Stimulated activated CD8-positive, alpha-beta memory T cell treated with anti-CD3 and anti-CD28 coated beads, Interleukin-12 subunit alpha, Interleukin-12 subunit beta, amount 100 ng/mL, for 4 hours (primary cell): Measurements from ENCODE around the gene SOCS7.

Experiments used
- DNase-seq: peaks from one replicate; pipeline ENCODE4 v3.0.0-alpha.2; 2020; ENCODE audit warnings: low read depth

The SOCS7 gene

DNA sequence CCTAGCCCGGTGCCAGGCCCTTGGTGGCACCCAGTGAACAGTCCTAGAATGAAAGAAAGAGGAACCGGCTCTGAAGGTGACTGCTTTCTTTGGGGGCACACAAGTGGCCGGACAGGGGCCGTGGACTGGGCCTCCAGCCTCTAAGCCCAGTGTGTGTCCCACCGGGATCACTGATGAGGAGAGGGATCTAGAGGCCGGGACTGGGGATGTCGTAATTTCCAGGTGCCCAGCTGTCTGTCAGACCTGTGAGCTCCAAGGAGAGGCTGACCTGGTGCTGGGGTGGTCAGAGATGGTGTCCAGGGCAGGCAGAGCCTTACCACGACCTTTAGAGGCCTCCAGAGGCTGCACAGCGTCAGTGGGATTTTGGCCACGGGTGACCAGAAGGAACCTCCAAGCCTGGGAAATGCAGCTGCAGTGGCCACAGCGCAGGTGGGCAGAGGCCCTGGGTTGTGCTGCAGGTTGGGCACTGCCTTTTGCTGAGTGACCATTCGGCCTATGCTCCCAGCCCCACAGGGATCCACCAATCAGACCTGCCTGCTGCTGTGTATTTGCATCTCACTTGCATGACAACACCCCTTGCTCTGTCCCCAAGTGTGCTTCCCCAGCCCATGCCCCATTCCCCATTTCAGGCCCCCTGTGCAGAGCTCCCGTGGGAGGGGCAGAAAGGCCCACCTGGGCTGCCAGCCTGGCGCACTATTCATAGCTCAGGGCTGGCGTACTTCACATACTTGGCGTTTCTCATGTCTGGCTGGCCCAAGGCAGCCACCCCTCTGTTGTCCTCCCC, 89.2 kb downstream of the SOCS7 start:
- DNase-seq: no peak

DNA sequence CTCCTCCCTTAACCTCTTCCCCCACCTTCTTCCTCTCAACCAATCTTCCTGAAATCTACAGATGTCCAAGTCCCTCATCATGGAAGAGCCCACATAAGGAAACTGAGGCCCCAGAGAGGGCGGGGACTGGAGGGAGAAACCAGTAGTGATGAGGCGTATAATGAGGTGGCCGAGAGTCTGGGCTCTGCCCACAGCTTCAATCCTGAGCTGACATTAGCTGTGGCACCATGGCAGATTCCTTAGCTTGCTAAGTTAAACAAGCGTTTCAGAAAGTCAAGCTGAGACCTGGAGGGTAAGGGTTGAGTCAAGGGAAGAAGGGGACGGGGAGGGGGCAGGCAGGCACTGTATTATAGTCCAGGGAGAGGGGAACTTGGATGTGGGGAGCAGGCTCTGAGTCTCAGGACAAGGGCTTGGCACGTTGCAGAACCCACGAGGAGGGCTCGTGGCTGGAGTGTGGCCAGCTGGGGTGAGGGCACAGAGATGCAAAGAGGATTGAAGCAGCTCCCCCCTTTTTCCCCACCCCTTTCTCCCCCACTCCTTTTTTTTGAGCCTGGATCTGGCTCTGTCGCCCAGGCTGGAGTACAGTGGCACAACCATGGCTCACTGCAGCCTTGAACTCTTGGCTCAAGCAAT, 89.9 kb downstream of the SOCS7 start:
- no peak for DNase-seq

DNA sequence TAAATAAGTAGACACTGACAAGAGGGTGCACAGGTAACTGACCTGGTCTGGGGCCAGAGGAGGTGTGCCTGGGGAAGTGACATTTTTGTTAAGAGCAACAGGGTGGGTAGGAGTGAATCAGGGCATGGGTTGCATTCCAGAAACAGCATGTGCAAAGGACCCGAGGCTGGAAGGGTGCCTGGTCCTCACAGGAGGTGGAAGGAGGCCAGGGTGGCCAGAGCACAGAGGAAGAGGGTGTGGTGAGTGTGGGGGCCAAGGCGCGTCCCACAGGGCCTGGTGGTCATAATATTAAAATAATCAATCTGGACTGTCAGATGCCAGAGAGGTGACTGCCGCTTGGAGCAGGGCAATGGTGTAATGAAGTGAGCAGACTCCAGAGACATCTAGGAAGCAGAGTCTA, 90.9 kb downstream of the SOCS7 start:
- DNase-seq: no peak

DNA sequence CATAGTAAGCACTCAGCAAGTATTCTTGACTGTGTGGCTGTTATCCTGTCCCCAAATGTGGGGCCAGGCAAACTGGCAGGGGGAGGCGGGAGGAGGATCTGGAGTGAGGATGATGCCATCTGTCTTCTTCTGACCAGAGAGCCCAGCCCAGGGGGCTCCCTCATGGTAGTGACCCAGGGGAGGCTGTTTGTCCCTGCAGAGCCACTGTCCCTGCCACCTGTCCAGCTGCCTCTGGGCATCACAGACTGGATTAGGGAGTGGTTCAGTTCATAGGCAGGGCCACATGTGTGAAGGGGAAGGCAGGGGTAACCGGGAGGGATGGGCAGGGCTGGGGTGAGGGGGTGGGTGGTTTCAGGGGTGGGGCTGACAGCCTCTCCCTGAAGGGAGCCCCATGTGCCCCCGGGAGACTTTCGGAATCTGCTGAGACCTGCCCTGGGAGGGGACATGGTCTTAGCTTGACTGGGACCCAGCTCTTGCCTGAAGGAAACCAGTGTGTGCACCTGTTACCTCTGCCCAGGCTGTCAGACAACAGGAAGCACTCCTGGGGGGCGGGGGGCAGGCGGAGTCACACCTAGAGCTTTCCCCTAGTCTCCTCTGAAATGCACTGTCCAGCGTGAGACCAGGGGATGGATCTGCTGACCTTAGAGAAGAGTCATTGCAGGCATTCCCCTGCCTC, 91.8 kb downstream of the SOCS7 start:
- DNase-seq: no peak

DNA sequence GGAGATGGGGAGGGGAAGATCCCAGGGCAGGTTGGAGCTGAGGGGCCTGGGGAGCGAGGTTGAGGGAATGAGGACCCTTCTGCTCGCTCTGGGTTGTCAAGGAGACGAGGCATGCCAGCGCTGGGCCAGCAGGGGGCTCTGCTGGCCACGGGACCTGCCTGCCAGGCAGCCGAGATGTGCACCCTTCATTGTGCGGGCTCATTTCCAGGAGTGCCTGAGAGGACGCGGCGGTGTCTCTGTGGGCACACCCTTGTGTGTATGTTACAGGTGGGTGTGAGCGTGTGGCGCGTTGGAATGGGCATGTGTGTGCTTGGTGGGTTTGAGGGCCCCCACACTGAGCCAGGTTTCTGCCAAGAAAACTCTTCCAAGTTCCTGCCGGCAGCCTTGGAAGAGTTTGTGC, 92.5 kb downstream of the SOCS7 start:
- peak; percentile 29 for DNase-seq

DNA sequence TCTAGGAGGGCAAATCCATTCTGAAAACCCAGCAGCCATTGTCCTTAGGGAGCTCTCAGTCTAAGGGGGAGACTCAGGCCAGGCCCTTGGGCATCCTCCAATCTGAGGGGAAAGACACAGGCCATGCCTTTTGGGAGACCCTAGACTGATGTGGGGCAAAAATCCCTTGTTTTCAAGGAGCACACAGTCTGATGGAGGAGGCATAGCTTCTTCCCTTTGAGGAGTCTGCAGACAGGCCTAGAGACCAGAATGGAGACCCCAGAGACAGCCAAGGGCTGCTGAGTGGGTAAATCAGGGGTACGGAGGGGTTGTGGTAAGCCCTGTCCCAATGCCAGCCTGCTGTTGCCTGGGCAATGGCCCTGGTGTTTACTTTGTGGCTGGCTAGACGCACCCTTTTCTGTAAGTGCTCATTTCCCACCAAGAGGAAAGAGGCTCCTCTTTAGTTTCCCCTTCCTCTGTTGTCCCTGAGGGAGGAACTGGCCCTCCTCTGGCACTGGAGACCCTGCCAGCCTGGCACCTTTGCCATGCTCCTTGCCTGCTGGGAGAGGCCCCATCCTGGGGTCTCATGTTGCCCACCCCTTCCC, 96.0 kb downstream of the SOCS7 start:
- DNase-seq: no peak

DNA sequence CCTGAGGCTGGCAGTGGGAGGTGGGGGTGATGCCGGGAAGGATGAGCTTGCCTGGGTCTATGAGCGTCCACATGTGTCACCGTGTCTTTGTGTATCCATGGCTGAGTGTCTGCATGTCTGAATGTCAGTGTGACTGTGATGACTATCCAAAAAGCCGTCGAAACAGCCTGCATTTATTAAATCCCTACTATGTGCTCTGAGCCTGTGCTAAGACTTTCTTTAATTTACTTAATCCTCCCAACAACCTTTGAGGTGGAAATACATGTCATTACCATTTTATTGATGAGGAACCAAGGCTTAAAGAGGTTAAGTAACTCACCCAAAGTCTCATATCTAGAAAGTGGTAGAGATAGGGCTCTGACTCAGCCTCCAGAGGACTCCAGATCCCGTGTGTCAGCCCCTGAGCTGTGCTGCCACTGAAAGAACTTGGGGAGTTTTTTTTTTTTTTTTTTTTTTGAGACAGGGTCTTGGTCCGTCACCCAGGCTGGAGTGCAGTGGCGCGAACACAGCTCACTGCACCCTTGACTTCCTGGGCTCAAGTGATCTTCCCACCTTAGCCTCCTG, 96.6 kb downstream of the SOCS7 start:
- DNase-seq: no peak

DNA sequence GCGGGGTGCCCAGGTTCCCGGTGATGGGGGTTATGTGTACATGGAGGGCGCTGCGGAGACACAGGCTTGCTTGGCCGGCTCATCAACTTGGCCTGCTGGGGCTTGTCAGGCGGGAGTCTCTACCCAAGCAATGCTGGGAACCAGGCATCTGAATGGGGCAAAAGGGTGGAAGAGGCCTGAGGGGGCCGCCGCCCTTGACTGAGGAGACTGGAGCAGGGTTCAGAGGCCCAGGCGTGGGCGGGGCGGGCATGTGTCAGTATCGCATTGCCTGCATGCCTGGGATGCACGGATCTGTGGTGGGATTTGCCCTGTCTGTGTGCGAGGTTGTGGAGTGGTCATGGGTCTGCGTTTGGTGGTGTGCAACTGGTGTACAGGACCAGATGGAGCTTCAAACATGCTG, 97.7 kb downstream of the SOCS7 start:
- no peak for DNase-seq

DNA sequence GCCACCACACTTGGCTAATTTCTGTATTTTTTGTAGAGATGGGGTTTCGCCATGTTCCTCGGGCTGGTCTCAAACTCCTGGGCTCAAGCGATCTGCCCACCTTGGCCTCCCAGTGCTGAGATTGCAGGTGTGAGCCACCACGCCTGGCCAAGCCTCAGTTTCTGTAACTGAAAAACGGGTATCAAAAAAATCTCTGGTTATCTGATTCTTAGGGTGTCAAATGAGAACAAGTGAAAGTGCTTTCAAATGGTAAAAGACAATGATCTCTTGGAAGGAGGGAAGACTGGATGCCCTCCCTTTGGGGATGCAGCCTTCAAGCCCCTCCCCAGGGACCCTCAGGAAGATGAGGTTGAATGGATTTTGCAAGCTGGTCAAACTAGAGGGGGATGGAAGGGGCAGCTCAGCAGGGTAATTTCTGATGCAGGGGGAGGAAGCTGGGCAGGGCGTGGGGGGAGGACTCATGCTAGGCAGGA, 98.9 kb downstream of the SOCS7 start:
- no peak for DNase-seq

DNA sequence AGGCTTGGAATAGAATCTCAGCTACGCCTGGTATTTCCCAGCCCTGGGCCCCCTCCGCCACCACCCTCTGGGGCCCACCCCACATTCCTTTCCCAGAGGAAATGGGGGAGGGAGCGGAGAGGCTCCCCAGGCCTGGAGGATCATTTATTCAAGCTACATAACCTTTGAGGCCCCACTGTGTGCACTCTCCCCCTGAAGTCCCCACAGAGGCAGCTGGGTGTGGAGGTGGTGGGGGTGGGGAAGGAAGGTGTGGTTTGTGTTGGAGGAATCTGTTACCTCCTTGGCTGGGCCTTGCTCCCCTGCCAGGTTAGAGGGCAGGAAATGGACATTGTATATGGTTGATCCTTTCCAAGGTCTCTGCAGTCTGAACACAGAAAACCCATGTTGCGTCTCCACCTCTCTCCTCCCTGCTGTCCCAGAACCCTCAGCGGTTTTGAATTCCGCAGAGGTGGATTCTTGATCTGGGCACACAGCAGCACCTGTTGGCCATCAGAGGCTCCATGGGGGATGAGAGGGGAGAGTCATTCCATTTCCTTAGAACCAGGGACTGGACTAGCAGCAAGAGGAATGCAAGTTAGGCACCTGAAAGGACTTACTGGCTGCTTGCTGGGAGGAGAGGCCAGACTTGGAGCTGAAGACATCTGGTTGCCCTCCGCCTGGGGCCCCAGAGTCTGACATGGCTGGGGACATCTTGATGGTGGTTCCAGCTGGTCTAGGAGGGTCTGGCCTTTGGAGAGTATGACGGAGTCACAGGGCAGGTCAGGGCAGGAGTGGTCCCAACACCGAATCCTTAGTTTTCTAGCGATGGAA, 99.6 kb downstream of the SOCS7 start:
- no peak for DNase-seq

DNA sequence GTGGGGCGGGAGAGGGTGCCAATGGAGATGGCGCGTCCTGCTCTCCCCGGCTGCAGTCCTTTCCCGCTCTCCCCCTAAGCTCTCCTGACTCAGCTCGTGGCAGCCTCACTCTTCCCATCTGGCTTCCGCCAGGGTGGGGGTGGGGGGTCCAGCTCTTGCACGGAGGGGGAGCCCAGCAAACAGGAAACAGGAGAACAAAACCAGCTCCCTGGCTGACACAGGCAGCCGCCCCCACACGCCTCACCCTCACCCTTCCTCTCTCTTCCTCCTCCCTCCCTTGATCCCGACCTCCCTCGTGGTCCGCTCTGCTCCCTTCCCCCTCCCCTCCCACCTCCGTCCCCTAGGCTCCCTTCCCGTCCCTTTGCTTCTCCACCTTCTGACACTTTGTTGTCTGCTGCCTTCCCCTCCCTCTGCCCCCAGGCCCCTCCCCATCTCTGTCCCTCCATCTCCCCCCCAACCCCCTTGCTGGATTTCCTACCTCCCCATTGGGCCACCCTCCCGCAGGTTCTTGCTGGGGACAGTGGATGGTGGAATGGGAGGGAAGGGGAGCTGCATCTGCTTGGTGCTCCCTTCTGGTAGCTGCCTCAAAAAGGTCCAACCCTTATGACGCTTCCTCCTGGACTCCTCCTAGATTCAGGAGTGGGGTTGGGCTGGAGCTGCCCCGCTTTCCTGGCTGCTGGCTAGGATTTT, 100.3 kb downstream of the SOCS7 start:
- DNase-seq: no peak

DNA sequence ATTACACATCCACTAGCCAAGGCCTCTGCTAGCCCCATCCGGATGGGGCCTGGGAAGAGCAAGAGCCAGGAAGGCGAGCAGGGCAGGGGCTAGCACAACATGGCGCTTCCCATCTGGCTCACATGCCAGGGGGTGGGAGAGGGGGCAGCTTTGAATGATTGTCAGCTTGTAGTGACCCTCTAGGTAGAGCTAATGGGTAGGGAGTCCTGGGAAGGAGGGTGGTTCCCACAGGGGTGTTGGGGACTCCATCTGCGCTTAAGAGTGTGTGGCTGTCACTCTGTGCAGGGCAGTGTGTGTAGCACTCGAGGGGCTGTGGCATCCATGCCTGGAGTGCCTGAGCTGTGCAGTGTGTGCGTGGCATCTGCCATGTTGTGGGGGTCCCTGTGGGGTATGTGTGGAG, 101.1 kb downstream of the SOCS7 start:
- DNase-seq: no peak

DNA sequence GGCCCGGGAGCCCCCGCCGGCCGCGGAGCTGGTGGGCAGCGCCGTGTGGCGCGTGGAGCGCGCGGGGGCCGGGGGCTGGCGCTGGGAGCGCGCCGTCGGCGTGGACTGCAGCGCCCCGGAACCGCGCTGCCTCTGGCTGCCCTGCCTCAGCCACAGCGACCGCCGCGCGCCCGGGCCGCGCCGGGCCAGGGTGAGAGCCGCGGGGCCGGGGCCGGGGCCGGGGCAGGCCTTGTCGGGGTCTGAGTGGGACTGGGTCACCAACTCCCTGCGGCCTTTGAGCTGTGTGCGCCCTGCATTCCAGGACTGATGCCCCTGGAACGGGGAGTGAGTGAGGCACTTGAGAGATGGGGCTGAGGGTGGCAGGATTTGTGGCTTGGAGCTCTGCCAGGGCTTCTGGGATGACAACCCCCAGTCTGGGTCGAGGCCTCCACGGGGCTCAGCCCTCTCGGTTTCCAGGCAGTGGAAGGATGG, 102.3 kb downstream of the SOCS7 start:
- DNase-seq: no peak

DNA sequence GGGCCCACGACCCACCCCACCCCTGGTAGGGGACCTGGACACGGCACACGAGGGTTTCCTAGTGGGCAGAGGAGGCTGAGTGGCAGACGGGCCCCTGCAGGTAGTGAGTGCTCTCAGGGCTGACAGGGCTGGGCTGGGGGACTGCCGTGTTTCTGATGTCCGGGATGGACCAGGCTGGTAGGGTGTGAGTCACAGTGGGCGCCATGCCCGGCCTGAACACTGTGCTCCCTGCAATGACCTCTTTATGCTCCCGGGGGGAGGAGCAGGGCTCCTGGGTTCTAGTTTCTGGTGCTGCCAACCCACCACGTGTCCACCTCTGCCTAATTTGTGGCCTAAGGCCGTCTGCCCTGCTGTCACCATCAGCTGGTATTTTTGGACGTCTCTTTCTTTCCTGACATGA, 102.9 kb downstream of the SOCS7 start:
- DNase-seq: no peak
